ENCODE results near the gene ABCA13. TPM values are rescaled to one million over a fixed set of nuclear protein-coding genes. Genes with fewer than 3 reads are reported as not detected.

ABCA13 gene
- total and polyA plus RNA-seq, 2 of the 4 experiments (the other 2 are of a cell fraction), result under 0.01 to 0.07 TPM

DNA sequence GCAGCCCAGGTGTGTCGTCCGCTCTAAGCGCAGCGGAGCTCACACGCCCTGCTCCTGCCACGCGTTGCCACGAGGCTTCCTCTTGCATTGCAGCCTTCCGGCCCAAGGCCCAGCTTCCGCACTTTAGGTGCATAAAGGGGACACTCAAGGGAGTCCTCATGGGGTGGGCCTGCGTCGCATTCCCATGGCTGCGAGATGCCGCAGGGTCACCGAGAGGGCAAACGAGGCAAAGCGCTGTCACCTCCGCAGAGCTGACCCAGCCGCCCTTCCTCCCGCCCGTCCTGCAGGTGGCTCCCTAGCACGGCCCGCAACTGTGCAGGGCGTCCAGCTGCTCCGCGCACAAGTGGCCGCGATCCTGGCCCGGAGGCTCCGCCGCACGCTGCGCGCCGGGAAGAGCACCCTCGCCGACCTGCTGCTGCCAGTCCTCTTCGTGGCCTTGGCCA lies 283.5 kb downstream of the ABCA13 start:
- H3K36me3 ChIP-seq (ENCODE audit: control insufficient read depth, insufficient read depth, low read length), result no peaks in the 10 kb centered on the region
- H3K4me3 ChIP-seq (ENCODE audit: insufficient read depth, low read depth, low read length), result no peak overlapping the region
- no peak overlapping the region for H2AFZ ChIP-seq (replicated peaks; ENCODE audit: low read length, poor library complexity)
- H3K23ac ChIP-seq (ENCODE audit: low read depth, low read length), result no peak overlapping the region
- WGBS, 2 experiments (ENCODE audit: extremely low coverage in 2 of 2, insufficient read length in 1 of 2), result 88% methylated on average over 29 of the region's 38 CpGs; no CpG with 5 or more reads in 1 of the 2 experiments
- dilution Hi-C loops (cut with HindIII; ENCODE audit: low sequenced_read_pairs, unreplicated experiment), result no loop called here
- POLR2A ChIA-PET (ENCODE audit: unreplicated experiment), result no interaction called here
- H4K8ac ChIP-seq (ENCODE audit: low read depth in 2 of 2, low read length in 2 of 2), result no peak overlapping the region
- H3K27ac ChIP-seq (ENCODE audit: insufficient read depth, low read length), result no peak overlapping the region
- no peak overlapping the region for H2AK5ac ChIP-seq (ENCODE audit: low read depth, low read length)
- H3K4me1 ChIP-seq (ENCODE audit: control insufficient read depth, insufficient read depth, low read length), result no peaks in the 10 kb centered on the region
- H2BK20ac ChIP-seq (ENCODE audit: low read depth, low read length), result no peak overlapping the region
- H3K14ac ChIP-seq (replicated peaks; ENCODE audit: low read depth, low read length), result no peak overlapping the region
- no peak overlapping the region for H2BK5ac ChIP-seq (ENCODE audit: low read depth, low read length, poor library complexity, severe bottlenecking)
- H3K79me1 ChIP-seq (ENCODE audit: low read depth in 1 of 2, low read length in 2 of 2), result no peaks in the 10 kb centered on the region
- H4K20me1 ChIP-seq (ENCODE audit: insufficient read depth, low read length), result no peaks in the 10 kb centered on the region
- no peak overlapping the region for H3K9ac ChIP-seq (ENCODE audit: low read depth, low read length)
- H2AK9ac ChIP-seq (replicated peaks; ENCODE audit: low read depth, low read length, poor library complexity), result no peak overlapping the region
- intact Hi-C loops (cut with micrococcal nuclease), result no loop called here
- no peak overlapping the region for H4K91ac ChIP-seq (ENCODE audit: insufficient read depth, low read depth, low read length)
- H4K5ac ChIP-seq (ENCODE audit: low read depth, low read length), result no peak overlapping the region
- no peaks in the 10 kb centered on the region for H3K9me3 ChIP-seq (ENCODE audit: control insufficient read depth, insufficient read depth, low read length)
- H3K4ac ChIP-seq (ENCODE audit: low read depth, low read length), result no peak overlapping the region
- H2BK15ac ChIP-seq (ENCODE audit: low read depth, low read length), result no peak overlapping the region
- in situ Hi-C loops (cut with MboI; ENCODE audit: low sequenced_read_pairs), result no loop called here
- no peaks in the 10 kb centered on the region for H3K9me1 ChIP-seq (ENCODE audit: insufficient read depth, low read length)
- H3K56ac ChIP-seq (ENCODE audit: extremely low read depth, insufficient read depth, low read length), result no peak overlapping the region
- CTCF ChIA-PET, result interaction anchor here (0.6 kb wide), 1 partner anchor 78 kb away, joined by 3 read pairs; no protein-coding TSS in a partner anchor
- BruUV-seq (replicated peaks), result no TSS peak
- no peak overlapping the region for H2BK120ac ChIP-seq (ENCODE audit: low read depth, low read length)
- no peak overlapping the region for H3K18ac ChIP-seq (ENCODE audit: low read depth, low read length)
- DNase-seq (no peak), ATAC-seq (ENCODE audit: low read depth) (no peak)
- TF ChIP-seq, protein P1, sequence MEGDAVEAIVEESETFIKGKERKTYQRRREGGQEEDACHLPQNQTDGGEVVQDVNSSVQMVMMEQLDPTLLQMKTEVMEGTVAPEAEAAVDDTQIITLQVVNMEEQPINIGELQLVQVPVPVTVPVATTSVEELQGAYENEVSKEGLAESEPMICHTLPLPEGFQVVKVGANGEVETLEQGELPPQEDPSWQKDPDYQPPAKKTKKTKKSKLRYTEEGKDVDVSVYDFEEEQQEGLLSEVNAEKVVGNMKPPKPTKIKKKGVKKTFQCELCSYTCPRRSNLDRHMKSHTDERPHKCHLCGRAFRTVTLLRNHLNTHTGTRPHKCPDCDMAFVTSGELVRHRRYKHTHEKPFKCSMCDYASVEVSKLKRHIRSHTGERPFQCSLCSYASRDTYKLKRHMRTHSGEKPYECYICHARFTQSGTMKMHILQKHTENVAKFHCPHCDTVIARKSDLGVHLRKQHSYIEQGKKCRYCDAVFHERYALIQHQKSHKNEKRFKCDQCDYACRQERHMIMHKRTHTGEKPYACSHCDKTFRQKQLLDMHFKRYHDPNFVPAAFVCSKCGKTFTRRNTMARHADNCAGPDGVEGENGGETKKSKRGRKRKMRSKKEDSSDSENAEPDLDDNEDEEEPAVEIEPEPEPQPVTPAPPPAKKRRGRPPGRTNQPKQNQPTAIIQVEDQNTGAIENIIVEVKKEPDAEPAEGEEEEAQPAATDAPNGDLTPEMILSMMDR (conservative IDR thresholded peaks at IDR 0.05; ENCODE audit: low read depth, low read length), result no peak
- TF ChIP-seq MAFK (IDR thresholded peaks at IDR 0.05; ENCODE audit: low read depth, low read length) (no peak), MXI1 (IDR thresholded peaks at IDR 0.05; ENCODE audit: borderline replicate concordance, low read depth, low read length) (no peak), BHLHE40 (IDR thresholded peaks at IDR 0.05; ENCODE audit: low read depth, low read length) (no peak), RAD21 (IDR thresholded peaks at IDR 0.05; ENCODE audit: low read length) (no peak), MAZ (IDR thresholded peaks at IDR 0.05; ENCODE audit: borderline replicate concordance, low read depth, low read length) (no peak), RFX5 (IDR thresholded peaks at IDR 0.05; ENCODE audit: low read depth, low read length) (no peak), FOS (IDR thresholded peaks at IDR 0.05; ENCODE audit: low read depth, low read length) (no peak), SMC3 (IDR thresholded peaks at IDR 0.05; ENCODE audit: low read depth, low read length) (no peak), CHD1 (IDR thresholded peaks at IDR 0.05; ENCODE audit: low read depth, low read length) (no peak), CEBPB (IDR thresholded peaks at IDR 0.05; ENCODE audit: low read depth, low read length) (no peak)
- H3K4me2 ChIP-seq (ENCODE audit: low read depth, low read length), result no peak overlapping the region
- no peaks in the 10 kb centered on the region for H3K27me3 ChIP-seq (ENCODE audit: control insufficient read depth, insufficient read depth, low read length)
